WTC11 (cell line): Measurements from ENCODE around the gene CRB2. TPM values are rescaled to one million over a fixed set of nuclear protein-coding genes. Genes with fewer than 3 reads are reported as not detected.

Experiments
- ATAC-seq: fragments of 200-7000 bp; cut with Tn5 transposase; 2 replicates; pipeline ENCODE4 v1.10.0; 2021; ENCODE audit warnings: mild to moderate bottlenecking, moderate library complexity
- CTCF ChIA-PET: fragments of 300-600 bp; sonication (Branson Sonifier 250); formaldehyde crosslinking; loops from one replicate; lab custom pipeline; 2021; ENCODE audit warnings: antibody characterized with exemption; lab: Charles Lee
- POLR2A ChIA-PET: fragments of 350-600 bp; sonication (Branson Sonifier 250); formaldehyde crosslinking; loops from one replicate; lab custom pipeline; 2021; ENCODE audit warnings: antibody characterized with exemption; lab: Charles Lee
- DNase-seq: peaks from one replicate; pipeline ENCODE4 v3.0.0; 2021; ENCODE audit warnings: low spot score
- H3K27ac Mint-ChIP-seq: 2 replicates; pipeline ENCODE4 v1.8.0; 2021; ENCODE audit warnings: mixed read lengths
- H3K27me3 Mint-ChIP-seq: 2 replicates; pipeline ENCODE4 v1.8.0; 2021; ENCODE audit warnings: low read depth, mild to moderate bottlenecking, moderate library complexity, mixed read lengths
- H3K36me3 Mint-ChIP-seq: 2 replicates; pipeline ENCODE4 v1.8.0; 2021; ENCODE audit warnings: mixed read lengths
- H3K4me1 Mint-ChIP-seq: 2 replicates; pipeline ENCODE4 v1.8.0; 2022; ENCODE audit warnings: mixed read lengths
- H3K4me3 Mint-ChIP-seq: 2 replicates; pipeline ENCODE4 v1.8.0; 2021; ENCODE audit warnings: mild to moderate bottlenecking, moderate library complexity, mixed read lengths
- H3K9me3 Mint-ChIP-seq: 2 replicates; pipeline ENCODE4 v1.8.0; 2021; ENCODE audit warnings: mixed read lengths
- CBFB ChIP-seq: sonication (generic); formaldehyde crosslinking; IDR thresholded peaks from 2 replicates; pipeline ENCODE4 v1.8.1; 2022; ENCODE audit warnings: mild to moderate bottlenecking, low read depth, missing genetic modification reagents
- ELF4 ChIP-seq: sonication (generic); formaldehyde crosslinking; IDR thresholded peaks from 2 replicates; pipeline ENCODE4 v1.8.1; 2022; ENCODE audit warnings: low read depth, mild to moderate bottlenecking, moderate library complexity, missing genetic modification reagents
- EMX1 ChIP-seq: fragments of 250-450 bp; sonication (Bioruptor Pico); IDR thresholded peaks from 2 replicates; pipeline ENCODE4 v1.8.0; 2021; ENCODE audit warnings: mild to moderate bottlenecking
- GABPB1 ChIP-seq: sonication (generic); formaldehyde crosslinking; IDR thresholded peaks from 2 replicates; pipeline ENCODE4 v1.8.1; 2023; ENCODE audit warnings: mild to moderate bottlenecking, missing genetic modification reagents
- NR3C1 ChIP-seq: sonication (generic); formaldehyde crosslinking; conservative IDR thresholded peaks from 2 replicates; pipeline ENCODE4 v1.8.1; 2023; ENCODE audit warnings: low read depth, mild to moderate bottlenecking, missing genetic modification reagents
- OVOL2 ChIP-seq: fragments of 250-450 bp; sonication (Bioruptor Pico); IDR thresholded peaks from 2 replicates; pipeline ENCODE4 v1.9.0; 2021; ENCODE audit warnings: mild to moderate bottlenecking, borderline replicate concordance
- ZNF219 ChIP-seq: sonication (generic); formaldehyde crosslinking; IDR thresholded peaks from 2 replicates; pipeline ENCODE4 v1.8.0; 2023; ENCODE audit warnings: missing genetic modification reagents, mild to moderate bottlenecking, borderline replicate concordance
- ZNF416 ChIP-seq: fragments of 250-450 bp; sonication (Bioruptor Pico); IDR thresholded peaks from 2 replicates; pipeline ENCODE4 v1.9.0; 2021; ENCODE audit warnings: mild to moderate bottlenecking, inconsistent platforms
- ZNF512 ChIP-seq: sonication (generic); formaldehyde crosslinking; IDR thresholded peaks from 2 replicates; pipeline ENCODE4 v1.8.1; 2022; ENCODE audit warnings: missing genetic modification reagents, borderline replicate concordance
- total RNA-seq: library from RNA; stranded (reverse); gene quantifications from 3 replicates; pipeline ENCODE4 v1.2.3, GENCODE V29; 2021
- TF ChIP-seq, protein P1 (sequence below): sonication (generic); formaldehyde crosslinking; IDR thresholded peaks from 2 replicates; pipeline ENCODE4 v1.8.1; 2022; ENCODE audit warnings: low read depth, missing genetic modification reagents, borderline replicate concordance
- TF ChIP-seq, protein P2 (sequence below): sonication (generic); formaldehyde crosslinking; IDR thresholded peaks from 2 replicates; pipeline ENCODE4 v1.8.0; 2023; ENCODE audit warnings: missing genetic modification reagents, mild to moderate bottlenecking, borderline replicate concordance
- TF ChIP-seq, protein P3 (sequence below): sonication (generic); formaldehyde crosslinking; IDR thresholded peaks from 2 replicates; pipeline ENCODE4 v1.8.0; 2023; ENCODE audit warnings: mild to moderate bottlenecking, missing genetic modification reagents
- TF ChIP-seq, protein P4 (sequence below): sonication (generic); formaldehyde crosslinking; IDR thresholded peaks from 2 replicates; pipeline ENCODE4 v1.8.0; 2022; ENCODE audit warnings: mild to moderate bottlenecking, missing genetic modification reagents

Gene CRB2
- total RNA-seq, 1 experiment from 2014 or later: 3.5 TPM

GRCh38 chr9:123368536-123369153 lies 12.6 kb downstream of the CRB2 start:
- ChIA-PET POLR2A (no interaction called here), CTCF (interaction anchor here (0.7 to 1.6 kb wide), 7 partner anchors 9 to 31 kb away, joined by 3 to 10 read pairs (median 4); partner anchors contain the start of gene CRB2)
- no peaks in the 10 kb centered on the region for H3K36me3 Mint-ChIP-seq
- H3K27ac Mint-ChIP-seq: no peak overlapping the region
- ATAC-seq (no peak), DNase-seq (no peak)
- no peaks in the 10 kb centered on the region for H3K9me3 Mint-ChIP-seq
- TF ChIP-seq, protein P1, sequence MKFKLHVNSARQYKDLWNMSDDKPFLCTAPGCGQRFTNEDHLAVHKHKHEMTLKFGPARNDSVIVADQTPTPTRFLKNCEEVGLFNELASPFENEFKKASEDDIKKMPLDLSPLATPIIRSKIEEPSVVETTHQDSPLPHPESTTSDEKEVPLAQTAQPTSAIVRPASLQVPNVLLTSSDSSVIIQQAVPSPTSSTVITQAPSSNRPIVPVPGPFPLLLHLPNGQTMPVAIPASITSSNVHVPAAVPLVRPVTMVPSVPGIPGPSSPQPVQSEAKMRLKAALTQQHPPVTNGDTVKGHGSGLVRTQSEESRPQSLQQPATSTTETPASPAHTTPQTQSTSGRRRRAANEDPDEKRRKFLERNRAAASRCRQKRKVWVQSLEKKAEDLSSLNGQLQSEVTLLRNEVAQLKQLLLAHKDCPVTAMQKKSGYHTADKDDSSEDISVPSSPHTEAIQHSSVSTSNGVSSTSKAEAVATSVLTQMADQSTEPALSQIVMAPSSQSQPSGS (CRISPR knock-in tag): no peak
- no peak for TF ChIP-seq EMX1 (CRISPR knock-in tag)
- H3K27me3 Mint-ChIP-seq: peaks cover 48% of the 10 kb centered on the region
- H3K4me1 Mint-ChIP-seq: peaks cover 14% of the 10 kb centered on the region
- H3K4me3 Mint-ChIP-seq: no peak overlapping the region

DNA sequence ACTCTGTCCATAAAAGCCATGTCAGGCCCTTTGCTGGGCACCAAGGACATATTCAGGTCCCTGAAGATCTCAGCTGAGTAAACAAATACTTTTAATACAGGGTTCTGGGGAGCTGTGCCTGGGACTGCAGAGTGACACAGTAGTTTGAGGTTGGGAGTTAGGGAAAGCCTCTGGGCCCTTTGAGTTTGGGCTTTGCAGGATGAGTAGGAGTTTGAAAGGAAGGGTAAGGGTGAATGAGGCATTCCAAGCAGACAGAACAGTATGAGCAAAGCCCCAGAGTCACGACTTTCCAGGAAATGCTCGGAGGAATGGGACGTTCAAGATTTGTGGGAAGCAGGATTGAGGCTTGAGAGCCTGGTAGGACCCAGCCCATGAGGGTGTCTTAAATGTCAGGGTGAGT lies 13.3 kb downstream of the CRB2 start:
- no peak for DNase-seq
- no peaks in the 10 kb centered on the region for H3K9me3 Mint-ChIP-seq
- ChIA-PET POLR2A (no interaction called here), CTCF (interaction anchor here (1.0 to 1.6 kb wide), 5 partner anchors 9 to 30 kb away, joined by 3 to 10 read pairs (median 5); partner anchors contain the start of gene CRB2)
- no peak overlapping the region for H3K27ac Mint-ChIP-seq
- H3K27me3 Mint-ChIP-seq: peaks cover 49% of the 10 kb centered on the region
- no peak for ATAC-seq
- no peak overlapping the region for H3K4me3 Mint-ChIP-seq
- H3K36me3 Mint-ChIP-seq: no peaks in the 10 kb centered on the region
- peaks cover 19% of the 10 kb centered on the region for H3K4me1 Mint-ChIP-seq
- TF ChIP-seq, protein P2, sequence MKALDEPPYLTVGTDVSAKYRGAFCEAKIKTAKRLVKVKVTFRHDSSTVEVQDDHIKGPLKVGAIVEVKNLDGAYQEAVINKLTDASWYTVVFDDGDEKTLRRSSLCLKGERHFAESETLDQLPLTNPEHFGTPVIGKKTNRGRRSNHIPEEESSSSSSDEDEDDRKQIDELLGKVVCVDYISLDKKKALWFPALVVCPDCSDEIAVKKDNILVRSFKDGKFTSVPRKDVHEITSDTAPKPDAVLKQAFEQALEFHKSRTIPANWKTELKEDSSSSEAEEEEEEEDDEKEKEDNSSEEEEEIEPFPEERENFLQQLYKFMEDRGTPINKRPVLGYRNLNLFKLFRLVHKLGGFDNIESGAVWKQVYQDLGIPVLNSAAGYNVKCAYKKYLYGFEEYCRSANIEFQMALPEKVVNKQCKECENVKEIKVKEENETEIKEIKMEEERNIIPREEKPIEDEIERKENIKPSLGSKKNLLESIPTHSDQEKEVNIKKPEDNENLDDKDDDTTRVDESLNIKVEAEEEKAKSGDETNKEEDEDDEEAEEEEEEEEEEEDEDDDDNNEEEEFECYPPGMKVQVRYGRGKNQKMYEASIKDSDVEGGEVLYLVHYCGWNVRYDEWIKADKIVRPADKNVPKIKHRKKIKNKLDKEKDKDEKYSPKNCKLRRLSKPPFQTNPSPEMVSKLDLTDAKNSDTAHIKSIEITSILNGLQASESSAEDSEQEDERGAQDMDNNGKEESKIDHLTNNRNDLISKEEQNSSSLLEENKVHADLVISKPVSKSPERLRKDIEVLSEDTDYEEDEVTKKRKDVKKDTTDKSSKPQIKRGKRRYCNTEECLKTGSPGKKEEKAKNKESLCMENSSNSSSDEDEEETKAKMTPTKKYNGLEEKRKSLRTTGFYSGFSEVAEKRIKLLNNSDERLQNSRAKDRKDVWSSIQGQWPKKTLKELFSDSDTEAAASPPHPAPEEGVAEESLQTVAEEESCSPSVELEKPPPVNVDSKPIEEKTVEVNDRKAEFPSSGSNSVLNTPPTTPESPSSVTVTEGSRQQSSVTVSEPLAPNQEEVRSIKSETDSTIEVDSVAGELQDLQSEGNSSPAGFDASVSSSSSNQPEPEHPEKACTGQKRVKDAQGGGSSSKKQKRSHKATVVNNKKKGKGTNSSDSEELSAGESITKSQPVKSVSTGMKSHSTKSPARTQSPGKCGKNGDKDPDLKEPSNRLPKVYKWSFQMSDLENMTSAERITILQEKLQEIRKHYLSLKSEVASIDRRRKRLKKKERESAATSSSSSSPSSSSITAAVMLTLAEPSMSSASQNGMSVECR (CRISPR knock-in tag): no peak
- TF ChIP-seq GABPB1 (no peak), OVOL2 (CRISPR knock-in tag) (no peak)
- TF ChIP-seq, protein P3, sequence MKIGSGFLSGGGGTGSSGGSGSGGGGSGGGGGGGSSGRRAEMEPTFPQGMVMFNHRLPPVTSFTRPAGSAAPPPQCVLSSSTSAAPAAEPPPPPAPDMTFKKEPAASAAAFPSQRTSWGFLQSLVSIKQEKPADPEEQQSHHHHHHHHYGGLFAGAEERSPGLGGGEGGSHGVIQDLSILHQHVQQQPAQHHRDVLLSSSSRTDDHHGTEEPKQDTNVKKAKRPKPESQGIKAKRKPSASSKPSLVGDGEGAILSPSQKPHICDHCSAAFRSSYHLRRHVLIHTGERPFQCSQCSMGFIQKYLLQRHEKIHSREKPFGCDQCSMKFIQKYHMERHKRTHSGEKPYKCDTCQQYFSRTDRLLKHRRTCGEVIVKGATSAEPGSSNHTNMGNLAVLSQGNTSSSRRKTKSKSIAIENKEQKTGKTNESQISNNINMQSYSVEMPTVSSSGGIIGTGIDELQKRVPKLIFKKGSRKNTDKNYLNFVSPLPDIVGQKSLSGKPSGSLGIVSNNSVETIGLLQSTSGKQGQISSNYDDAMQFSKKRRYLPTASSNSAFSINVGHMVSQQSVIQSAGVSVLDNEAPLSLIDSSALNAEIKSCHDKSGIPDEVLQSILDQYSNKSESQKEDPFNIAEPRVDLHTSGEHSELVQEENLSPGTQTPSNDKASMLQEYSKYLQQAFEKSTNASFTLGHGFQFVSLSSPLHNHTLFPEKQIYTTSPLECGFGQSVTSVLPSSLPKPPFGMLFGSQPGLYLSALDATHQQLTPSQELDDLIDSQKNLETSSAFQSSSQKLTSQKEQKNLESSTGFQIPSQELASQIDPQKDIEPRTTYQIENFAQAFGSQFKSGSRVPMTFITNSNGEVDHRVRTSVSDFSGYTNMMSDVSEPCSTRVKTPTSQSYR (CRISPR knock-in tag): no peak
- TF ChIP-seq, protein P4, sequence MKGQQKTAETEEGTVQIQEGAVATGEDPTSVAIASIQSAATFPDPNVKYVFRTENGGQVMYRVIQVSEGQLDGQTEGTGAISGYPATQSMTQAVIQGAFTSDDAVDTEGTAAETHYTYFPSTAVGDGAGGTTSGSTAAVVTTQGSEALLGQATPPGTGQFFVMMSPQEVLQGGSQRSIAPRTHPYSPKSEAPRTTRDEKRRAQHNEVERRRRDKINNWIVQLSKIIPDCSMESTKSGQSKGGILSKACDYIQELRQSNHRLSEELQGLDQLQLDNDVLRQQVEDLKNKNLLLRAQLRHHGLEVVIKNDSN: no peak
- TF ChIP-seq, all 79 proteins: peak for 0

DNA sequence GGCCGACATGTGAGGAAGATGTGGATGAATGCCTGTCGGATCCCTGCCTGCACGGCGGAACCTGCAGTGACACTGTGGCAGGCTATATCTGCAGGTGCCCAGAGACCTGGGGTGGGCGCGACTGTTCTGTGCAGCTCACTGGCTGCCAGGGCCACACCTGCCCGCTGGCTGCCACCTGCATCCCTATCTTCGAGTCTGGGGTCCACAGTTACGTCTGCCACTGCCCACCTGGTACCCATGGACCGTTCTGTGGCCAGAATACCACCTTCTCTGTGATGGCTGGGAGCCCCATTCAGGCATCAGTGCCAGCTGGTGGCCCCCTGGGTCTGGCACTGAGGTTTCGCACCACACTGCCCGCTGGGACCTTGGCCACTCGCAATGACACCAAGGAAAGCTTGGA lies 14.1 kb downstream of the CRB2 start:
- Mint-ChIP-seq H3K4me1 (peaks cover 21% of the 10 kb centered on the region), H3K27ac (no peak overlapping the region), H3K27me3 (peaks cover 57% of the 10 kb centered on the region), H3K9me3 (no peaks in the 10 kb centered on the region), H3K4me3 (no peak overlapping the region), H3K36me3 (no peaks in the 10 kb centered on the region)
- CTCF ChIA-PET: interaction anchor here (0.6 to 1.2 kb wide), 3 partner anchors 13 to 16 kb away, joined by 3 to 4 read pairs (median 3); no protein-coding TSS in a partner anchor
- ATAC-seq (no peak), DNase-seq (no peak)
- POLR2A ChIA-PET: interaction anchor here (0.6 kb wide), 1 partner anchor 13 kb away, joined by 3 read pairs; no protein-coding TSS in a partner anchor
- TF ChIP-seq ELF4 (CRISPR knock-in tag): no peak
- TF ChIP-seq ZNF219: no peak
- no peak for TF ChIP-seq ZNF416 (CRISPR knock-in tag)
- TF ChIP-seq, protein P2 (CRISPR knock-in tag): no peak
- no peak for TF ChIP-seq ZNF512 (CRISPR knock-in tag)
- no peak for TF ChIP-seq NR3C1 (CRISPR knock-in tag)
- no peak for TF ChIP-seq CBFB (CRISPR knock-in tag)
